ENCODE measurements around the gene RPS6KB1. TPM values are rescaled to one million over a fixed set of nuclear protein-coding genes. Genes with fewer than 3 reads are reported as not detected.
A peak's percentile ranks its signal among the peaks of the same experiment; 100 is the strongest.
"Not testable (repeated sequence)": the region's sequence is repeated elsewhere in the genome, so short reads cannot be mapped to it uniquely, and the experiment has no call there.

Gene RPS6KB1
- total RNA-seq, 3 donors from 2014 or later: 40.3 to 62.3 (median 47.5) TPM

- H3K27ac ChIP-seq: peak overlapping the region; percentile 92 to 95
These were observed 44.6 kb upstream of the RPS6KB1 start for GRCh38 chr17:59848385-59848668.

GRCh38 chr17:59848778-59849177 is 44.1 kb upstream of the RPS6KB1 start:
- Histone ChIP-seq H3K27me3 (no peaks in the 10 kb centered on the region), H3K9me3 (no peaks in the 10 kb centered on the region), H3K4me3 (no peak overlapping the region), H3K36me3 (no peaks in the 10 kb centered on the region), H3K4me1 (peaks cover 6 to 16% of the 10 kb centered on the region in 2 donors), H3K27ac (peak overlapping the region; percentile 92 to 95)
- TF ChIP-seq POLR2AphosphoS5 (IDR thresholded peaks at IDR 0.05) (peak; percentile 33 to 90 (median 47)), POLR2A (IDR thresholded peaks at IDR 0.05) (no peak)
- TF ChIP-seq, protein P1, sequence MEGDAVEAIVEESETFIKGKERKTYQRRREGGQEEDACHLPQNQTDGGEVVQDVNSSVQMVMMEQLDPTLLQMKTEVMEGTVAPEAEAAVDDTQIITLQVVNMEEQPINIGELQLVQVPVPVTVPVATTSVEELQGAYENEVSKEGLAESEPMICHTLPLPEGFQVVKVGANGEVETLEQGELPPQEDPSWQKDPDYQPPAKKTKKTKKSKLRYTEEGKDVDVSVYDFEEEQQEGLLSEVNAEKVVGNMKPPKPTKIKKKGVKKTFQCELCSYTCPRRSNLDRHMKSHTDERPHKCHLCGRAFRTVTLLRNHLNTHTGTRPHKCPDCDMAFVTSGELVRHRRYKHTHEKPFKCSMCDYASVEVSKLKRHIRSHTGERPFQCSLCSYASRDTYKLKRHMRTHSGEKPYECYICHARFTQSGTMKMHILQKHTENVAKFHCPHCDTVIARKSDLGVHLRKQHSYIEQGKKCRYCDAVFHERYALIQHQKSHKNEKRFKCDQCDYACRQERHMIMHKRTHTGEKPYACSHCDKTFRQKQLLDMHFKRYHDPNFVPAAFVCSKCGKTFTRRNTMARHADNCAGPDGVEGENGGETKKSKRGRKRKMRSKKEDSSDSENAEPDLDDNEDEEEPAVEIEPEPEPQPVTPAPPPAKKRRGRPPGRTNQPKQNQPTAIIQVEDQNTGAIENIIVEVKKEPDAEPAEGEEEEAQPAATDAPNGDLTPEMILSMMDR (IDR thresholded peaks at IDR 0.05): no peak
- intact Hi-C loops (cut with DNase I; ENCODE audit: low total_unique reads): loop anchor here (10.0 kb wide), 1 partner anchor 64 kb away; no protein-coding TSS in a partner anchor
- no peak for DNase-seq (ENCODE audit: low spot score in 2 of 2)

More at GRCh38 chr17:59848385-59848668, 44.6 kb upstream of the RPS6KB1 start:
- DNase-seq (ENCODE audit: low spot score in 2 of 2): no peak
- Histone ChIP-seq H3K9me3 (no peaks in the 10 kb centered on the region), H3K4me3 (no peak overlapping the region), H3K4me1 (peaks cover 6 to 16% of the 10 kb centered on the region in 2 donors), H3K36me3 (no peaks in the 10 kb centered on the region), H3K27me3 (no peaks in the 10 kb centered on the region)
- intact Hi-C loops (cut with DNase I; ENCODE audit: low total_unique reads): loop anchor here (10.0 kb wide), 1 partner anchor 64 kb away; no protein-coding TSS in a partner anchor
- no peak for TF ChIP-seq POLR2AphosphoS5 (IDR thresholded peaks at IDR 0.05)
- TF ChIP-seq, protein P1 (IDR thresholded peaks at IDR 0.05): no peak
- no peak for TF ChIP-seq POLR2A (IDR thresholded peaks at IDR 0.05)

- not testable (repeated sequence) for H3K27ac ChIP-seq
These were observed 42.6 kb upstream of the RPS6KB1 start for GRCh38 chr17:59850311-59850710.

GRCh38 chr17:59851439-59852375 is 41.2 kb upstream of the RPS6KB1 start:
- Histone ChIP-seq H3K27me3 (no peaks in the 10 kb centered on the region), H3K36me3 (no peaks in the 10 kb centered on the region), H3K4me3 (peak overlapping the region in 1 of 3 donors; percentile 13), H3K9me3 (no peaks in the 10 kb centered on the region), H3K4me1 (peaks cover 6 to 13% of the 10 kb centered on the region in 2 donors), H3K27ac (peak overlapping the region; percentile 88 to 90)
- peak; percentile 69 to 75 for DNase-seq (ENCODE audit: low spot score in 2 of 2)
- TF ChIP-seq POLR2A (IDR thresholded peaks at IDR 0.05) (no peak), POLR2AphosphoS5 (IDR thresholded peaks at IDR 0.05) (peak; percentile 87 to 92 (median 92))
- intact Hi-C loops (cut with DNase I; ENCODE audit: low total_unique reads): no loop called here

More at GRCh38 chr17:59850311-59850710, 42.6 kb upstream of the RPS6KB1 start:
- DNase-seq (ENCODE audit: low spot score in 2 of 2); H3K36me3 ChIP-seq; H3K27me3 ChIP-seq; H3K4me3 ChIP-seq; intact Hi-C loops (cut with DNase I; ENCODE audit: low total_unique reads); H3K9me3 ChIP-seq: not testable (repeated sequence)
- peaks cover 6 to 16% of the 10 kb centered on the region in 2 donors for H3K4me1 ChIP-seq

DNA sequence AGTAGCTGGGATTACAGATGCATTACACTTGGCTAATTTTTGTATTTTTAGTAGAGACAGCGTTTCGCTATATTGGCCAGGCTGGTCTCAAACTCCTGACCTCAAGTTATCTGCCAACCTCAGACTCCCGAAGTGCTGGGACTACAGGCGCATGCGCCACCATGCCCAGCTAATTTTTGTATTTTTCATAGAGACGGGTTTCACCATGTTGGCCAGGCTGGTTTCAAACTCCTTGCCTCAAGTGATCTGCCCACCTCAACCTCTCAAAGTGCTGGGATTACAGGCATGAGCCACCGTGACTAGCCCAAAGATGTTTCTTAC is 40.1 kb upstream of the RPS6KB1 start:
- intact Hi-C loops (cut with DNase I; ENCODE audit: low total_unique reads); DNase-seq (ENCODE audit: low spot score in 2 of 2); H3K9me3 ChIP-seq; H3K4me3 ChIP-seq; H3K36me3 ChIP-seq; H3K4me1 ChIP-seq; H3K27me3 ChIP-seq: not testable (repeated sequence)
- H3K27ac ChIP-seq: peak overlapping the region; percentile 88 to 90

DNA sequence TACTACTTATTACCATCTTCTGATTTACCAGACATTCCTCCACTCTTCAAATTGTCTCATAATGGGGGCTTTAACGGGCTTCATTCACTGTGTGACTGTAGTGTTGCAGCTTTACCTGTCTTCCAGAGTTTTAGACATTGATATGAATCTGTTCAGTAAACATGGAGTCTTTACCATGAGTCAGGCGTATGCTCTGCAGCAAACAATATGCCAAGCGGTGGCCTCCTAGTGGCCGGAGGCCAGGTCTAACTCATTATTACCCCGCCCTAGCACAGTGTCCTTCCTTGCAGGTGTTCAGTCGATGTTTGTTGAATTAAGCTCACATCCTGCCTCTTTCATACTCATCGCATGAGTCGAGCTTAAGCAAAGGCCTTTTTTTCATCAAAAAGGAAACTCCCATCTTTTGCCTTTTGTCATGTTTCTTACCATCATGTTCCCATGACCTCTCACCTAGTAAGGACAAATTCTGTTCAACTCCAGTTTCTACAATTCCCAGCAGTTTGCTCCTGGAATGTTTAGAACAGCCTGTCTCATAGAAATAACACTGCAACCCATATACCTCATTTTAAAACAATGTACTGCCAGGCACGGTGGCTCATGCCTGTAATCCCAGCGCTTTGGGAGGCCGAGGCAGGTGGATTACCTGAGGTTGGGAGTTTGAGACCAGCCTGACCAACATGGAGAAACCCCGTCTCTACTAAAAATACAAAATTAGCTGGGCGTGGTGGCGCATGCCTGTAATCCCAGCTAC is 39.6 kb upstream of the RPS6KB1 start:
- peak in 1 of 2 donors; percentile 81 for DNase-seq (ENCODE audit: low spot score in 2 of 2)
- no peaks in the 10 kb centered on the region for H3K36me3 ChIP-seq
- peaks cover 3 to 9% of the 10 kb centered on the region in 2 donors for H3K4me1 ChIP-seq
- intact Hi-C loops (cut with DNase I; ENCODE audit: low total_unique reads): no loop called here
- peak in 1 of 3 donors; percentile 50 for TF ChIP-seq POLR2AphosphoS5 (IDR thresholded peaks at IDR 0.05)
- TF ChIP-seq, protein P1 (IDR thresholded peaks at IDR 0.05): peak; percentile 50 to 63 (median 57)
- no peak for TF ChIP-seq POLR2A (IDR thresholded peaks at IDR 0.05)
- H3K27me3 ChIP-seq: no peaks in the 10 kb centered on the region
- no peaks in the 10 kb centered on the region for H3K9me3 ChIP-seq
- H3K27ac ChIP-seq: peak overlapping the region; percentile 88 to 90
- no peak overlapping the region for H3K4me3 ChIP-seq

GRCh38 chr17:59853919-59854729 is 38.8 kb upstream of the RPS6KB1 start:
- peak overlapping the region; percentile 88 to 90 for H3K27ac ChIP-seq
- H3K9me3 ChIP-seq; H3K4me1 ChIP-seq; intact Hi-C loops (cut with DNase I; ENCODE audit: low total_unique reads); DNase-seq (ENCODE audit: low spot score in 2 of 2); H3K36me3 ChIP-seq; H3K27me3 ChIP-seq; H3K4me3 ChIP-seq: not testable (repeated sequence)
